Frontal cortex (tissue), 4 donors: Measurements from ENCODE around the gene MAB21L4. TPM values are rescaled to one million over a fixed set of nuclear protein-coding genes. Genes with fewer than 3 reads are reported as not detected.

Source experiments
- DNase-seq, 2 donors: peaks; one replicate each; pipeline ENCODE4 v3.0.0; 2012; ENCODE audit warnings: low spot score in 2 of 2
- FAIRE-seq: peaks from 2 replicates; lab custom pipeline; 2012; peaks lifted over from hg19 to GRCh38; lab: Jason Lieb, UNC
- total RNA-seq: library from RNA; depleted of rRNA; stranded (reverse); fragments of >200 nt; gene quantifications from one replicate; pipeline ENCODE4 v1.2.3, GENCODE V29; 2014
- donor health status: control.
- donor health status: control.
- donor health status: control.

The MAB21L4 gene
- total RNA-seq, 1 donor from 2014 or later: not detected

- no peak for FAIRE-seq
- DNase-seq: no peak
These were observed 10.4 kb downstream of the MAB21L4 start for GRCh38 chr2:240885566-240885965.

- FAIRE-seq (no peak), DNase-seq (no peak)
These were observed 11.2 kb downstream of the MAB21L4 start for GRCh38 chr2:240884745-240885144.

DNA sequence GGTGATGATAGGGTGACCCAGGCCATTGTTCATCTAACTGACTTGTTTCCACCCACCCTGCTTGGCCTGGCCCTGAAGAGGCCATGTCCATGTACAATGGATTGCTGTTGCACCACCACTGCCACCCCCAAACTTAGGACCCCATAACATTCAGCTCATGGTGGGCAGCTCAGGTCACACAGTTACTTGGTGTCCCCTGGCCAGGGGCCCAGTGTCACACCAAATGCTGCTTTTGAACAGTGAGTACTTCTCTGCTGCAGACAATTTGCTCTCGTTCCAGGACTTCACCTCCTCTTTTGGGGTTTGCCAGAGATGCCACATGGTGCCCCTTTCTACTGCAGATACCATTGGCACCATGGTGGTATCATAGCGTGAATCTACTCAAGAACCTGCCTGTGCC lies 11.7 kb downstream of the MAB21L4 start:
- no peak for FAIRE-seq
- no peak for DNase-seq

- FAIRE-seq: no peak
- DNase-seq: no peak
These were observed 14.0 kb downstream of the MAB21L4 start for GRCh38 chr2:240881913-240882312.

DNA sequence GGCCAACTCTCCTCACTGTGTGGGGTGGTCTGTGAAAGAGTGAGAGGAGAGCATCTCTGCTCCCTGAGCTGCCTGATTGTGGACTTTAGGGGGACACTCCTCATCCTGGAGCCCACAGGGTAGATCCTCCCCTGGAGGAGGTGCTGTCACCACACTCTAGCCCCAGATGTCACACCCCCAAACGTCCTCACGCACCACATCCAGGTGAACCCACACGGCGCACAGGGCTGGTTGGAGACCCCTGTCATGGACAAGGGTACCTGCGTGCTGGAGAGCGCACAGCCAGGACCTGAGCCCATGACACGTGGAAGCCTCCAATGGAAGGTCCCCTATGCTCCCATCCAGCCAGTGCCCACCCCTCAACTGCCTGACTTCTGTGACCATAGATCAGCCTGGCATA lies 16.9 kb downstream of the MAB21L4 start:
- FAIRE-seq: no peak
- no peak for DNase-seq

- no peak for FAIRE-seq
- DNase-seq: no peak
These were observed 17.5 kb downstream of the MAB21L4 start for GRCh38 chr2:240878341-240878936.

GRCh38 chr2:240877460-240878340 lies 18.3 kb downstream of the MAB21L4 start:
- DNase-seq (no peak), FAIRE-seq (no peak)

DNA sequence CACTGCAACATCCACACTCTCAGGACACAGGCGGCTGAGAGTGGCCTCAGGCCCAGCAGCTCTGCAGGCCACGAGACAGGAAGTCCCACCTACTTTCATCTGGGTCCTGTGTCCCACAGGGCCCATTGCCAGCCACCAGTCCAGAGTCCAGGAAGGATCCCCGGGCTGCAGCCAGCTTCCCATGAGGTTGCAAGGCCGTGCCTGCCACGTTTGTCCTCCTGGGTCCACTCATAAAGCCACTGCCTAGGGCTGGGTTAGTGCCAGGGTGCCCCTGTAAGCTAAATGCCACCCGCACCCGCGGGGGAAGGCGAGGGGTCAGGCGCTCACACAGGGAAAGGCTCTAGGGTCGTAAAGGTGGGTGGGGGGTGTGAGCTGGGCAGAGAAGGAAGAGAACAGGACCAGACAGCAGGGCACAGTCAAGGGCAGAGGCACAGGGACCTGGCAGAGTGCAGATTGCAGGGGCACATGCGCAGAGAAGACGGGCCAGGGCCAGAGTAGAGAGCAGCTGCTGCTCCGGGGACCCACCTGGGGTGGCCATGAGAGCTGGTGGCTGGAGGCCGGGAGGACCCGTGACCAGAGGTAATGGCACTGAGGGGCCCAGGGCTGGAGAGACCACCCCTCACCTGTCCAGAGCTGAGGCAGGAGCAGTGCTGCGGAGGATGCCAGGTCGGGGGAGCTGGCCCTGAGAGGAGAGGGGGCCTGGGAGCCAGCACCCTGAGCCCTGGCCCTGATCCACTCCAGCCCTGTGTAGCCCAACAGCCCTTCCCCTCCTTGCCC lies 19.3 kb downstream of the MAB21L4 start:
- no peak for FAIRE-seq
- DNase-seq: no peak

DNA sequence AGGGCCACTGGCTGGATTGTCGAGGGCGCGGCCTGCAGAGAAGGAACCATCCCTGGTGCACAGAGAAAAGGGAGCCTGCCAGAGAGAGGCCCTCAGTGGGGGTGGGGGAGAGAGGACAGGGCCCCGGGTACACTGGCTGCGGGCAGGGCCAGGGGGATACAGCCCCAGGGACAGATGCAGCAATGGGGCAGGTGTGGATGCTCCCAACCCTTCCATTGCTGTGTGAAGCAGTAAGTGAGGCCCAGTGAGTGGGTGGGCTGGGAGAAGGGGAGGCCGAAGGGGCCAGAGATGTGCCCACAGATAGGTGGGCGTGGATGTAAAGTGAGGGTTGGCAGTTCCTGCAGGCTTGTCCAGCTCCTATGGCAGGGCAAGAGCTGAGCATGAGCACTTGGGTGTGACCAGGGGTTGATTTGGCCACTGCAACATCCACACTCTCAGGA lies 19.9 kb downstream of the MAB21L4 start:
- FAIRE-seq (no peak), DNase-seq (no peak)

GRCh38 chr2:240875228-240876034 lies 20.5 kb downstream of the MAB21L4 start:
- no peak for DNase-seq
- FAIRE-seq: no peak

DNA sequence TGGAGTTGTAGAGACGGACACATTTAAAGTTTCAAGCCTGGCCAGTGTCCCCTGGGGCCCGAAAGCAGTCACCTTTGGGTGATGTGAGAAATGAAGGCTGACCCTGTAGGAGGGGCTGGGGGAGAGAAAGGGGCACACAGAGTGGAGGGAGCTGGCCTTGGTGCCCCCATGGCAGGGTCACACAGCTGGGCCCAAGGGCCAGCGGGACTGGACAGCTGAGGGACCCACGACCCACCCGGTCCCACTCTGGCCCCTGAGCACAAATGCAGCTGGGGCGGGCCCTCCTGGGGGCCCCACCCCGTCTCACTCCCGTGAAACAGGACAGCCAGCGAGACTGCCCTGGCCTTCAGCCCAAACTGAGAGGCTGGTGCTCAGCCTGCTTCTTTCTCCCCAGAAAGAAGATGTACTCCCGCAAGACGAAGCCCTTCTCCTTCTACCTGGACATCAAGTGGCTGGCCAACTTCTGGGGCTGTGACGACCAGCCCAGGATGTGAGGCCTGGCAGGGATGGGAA lies 21.2 kb downstream of the MAB21L4 start:
- no peak for FAIRE-seq
- no peak for DNase-seq

DNA sequence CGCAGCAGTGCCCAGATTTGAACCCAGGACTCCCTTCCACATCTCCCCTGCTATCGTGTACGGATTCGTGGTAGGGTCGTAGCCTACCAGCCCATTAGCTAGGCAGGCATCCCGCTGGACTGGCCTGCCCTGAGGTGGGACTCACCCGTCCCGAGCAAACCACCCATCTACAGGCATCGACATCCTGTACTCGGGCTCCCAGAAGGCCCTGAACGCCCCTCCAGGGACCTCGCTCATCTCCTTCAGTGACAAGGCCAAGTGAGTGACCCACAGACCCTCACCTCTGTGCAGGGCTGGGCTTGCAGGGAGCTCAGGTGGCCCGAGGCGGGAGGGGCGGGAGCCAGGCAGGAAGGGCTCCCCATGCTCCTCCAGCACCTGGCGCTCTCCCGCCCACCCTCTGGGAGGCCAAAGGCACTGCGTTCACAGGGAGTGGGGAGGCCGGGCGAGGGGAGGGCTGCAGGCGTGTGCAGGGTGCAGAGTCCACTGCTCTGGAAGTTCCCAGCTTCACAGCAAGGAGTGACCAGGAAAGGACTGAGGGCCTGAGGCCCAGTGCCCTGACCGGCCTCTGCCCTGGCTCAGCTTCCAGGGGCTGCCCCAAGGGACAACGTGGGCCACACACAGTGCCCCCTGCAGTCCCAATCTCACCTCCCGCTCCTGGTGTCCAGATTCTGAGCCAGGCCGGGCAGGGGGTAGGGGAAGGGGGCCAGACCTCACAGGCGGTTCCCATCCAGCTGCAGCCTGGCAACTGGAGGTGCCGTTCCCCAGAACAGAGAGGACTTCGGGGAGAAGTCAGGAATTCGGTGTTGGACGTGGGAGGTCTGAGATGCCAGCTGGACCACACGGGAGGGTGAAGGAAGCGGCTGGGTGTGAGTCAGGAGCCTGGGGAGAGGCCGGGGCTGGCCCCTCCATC lies 21.9 kb downstream of the MAB21L4 start:
- FAIRE-seq (no peak), DNase-seq (no peak)

DNA sequence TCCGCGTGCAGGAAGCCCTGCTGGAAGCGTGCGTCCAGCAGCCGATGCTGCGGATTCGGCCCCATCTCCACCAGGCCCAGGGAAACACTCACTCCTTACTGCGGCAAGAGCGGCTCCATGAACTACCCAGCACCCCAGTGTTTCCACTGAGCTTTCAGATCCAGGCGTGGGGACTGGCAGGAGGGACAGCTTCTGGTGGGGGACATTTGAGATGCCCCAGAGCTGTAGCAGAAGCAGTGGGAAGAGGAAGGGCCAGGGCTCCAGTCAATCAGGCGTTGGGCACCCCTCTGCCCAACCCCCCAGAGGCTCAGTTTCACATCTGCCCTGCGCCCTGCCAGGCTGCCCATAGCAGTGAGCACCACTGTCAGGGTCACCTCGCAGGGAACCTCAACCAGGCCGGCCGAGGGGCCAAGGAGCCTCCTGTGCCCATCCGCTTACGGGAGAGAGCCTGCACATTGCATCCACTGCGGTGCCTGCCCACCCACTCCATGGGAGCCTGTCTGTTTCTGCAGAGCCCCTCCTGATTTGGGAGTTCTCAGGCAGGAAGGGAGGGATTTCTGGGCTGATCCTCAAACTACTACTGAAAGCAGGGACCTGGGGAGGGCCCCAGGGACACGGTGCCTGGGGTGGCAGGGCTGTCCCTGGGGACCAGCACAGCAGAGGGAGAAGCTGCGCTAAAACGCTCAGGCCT lies 22.7 kb downstream of the MAB21L4 start:
- DNase-seq (no peak), FAIRE-seq (no peak)

- FAIRE-seq (no peak), DNase-seq (no peak)
These were observed 23.4 kb downstream of the MAB21L4 start for GRCh38 chr2:240872317-240873097.

GRCh38 chr2:240871071-240871958 lies 24.6 kb downstream of the MAB21L4 start:
- no peak for DNase-seq
- FAIRE-seq: no peak
